Tibial nerve (tissue), 4 donors: ENCODE measurements around the gene NUCKS1. TPM values are rescaled to one million over a fixed set of nuclear protein-coding genes. Genes with fewer than 3 reads are reported as not detected.

Experiments used
- DNase-seq, 2 donors: peaks; one replicate each; pipeline ENCODE4 v3.0.0-alpha.2; 2019; ENCODE audit warnings: low spot score in 2 of 2
- H3K27ac ChIP-seq, 4 donors: fragments of 200-600 bp; sonication (generic) in 3 of 4; one replicate each; pipeline ENCODE4 v1.5.1; 2017 to 2019; ENCODE audit warnings: mild to moderate bottlenecking in 1 of 4
- H3K27me3 ChIP-seq, 2 donors: fragments of 200-600 bp; sonication (generic) in 1 of 2; one replicate each; pipeline versions ENCODE4 v1.5.1 to v1.6.0; 2017 to 2019
- H3K36me3 ChIP-seq, 3 donors: fragments of 200-600 bp; sonication (generic); one replicate each; pipeline ENCODE4 v1.5.1; 2018 to 2019
- H3K4me1 ChIP-seq, 4 donors: fragments of 200-600 bp; sonication (generic) in 3 of 4; one replicate each; pipeline ENCODE4 v1.5.1; 2017 to 2019
- H3K4me3 ChIP-seq, 4 donors: fragments of 200-600 bp; sonication (generic) in 3 of 4; one replicate each; pipeline ENCODE4 v1.5.1; 2017 to 2019; ENCODE audit warnings: mild to moderate bottlenecking in 1 of 4, moderate library complexity in 1 of 4
- H3K9me3 ChIP-seq, 4 donors: fragments of 200-600 bp; sonication (generic) in 3 of 4; one replicate each; pipeline ENCODE4 v1.5.1; 2017 to 2019
- EP300 ChIP-seq, 2 donors: sonication (generic); formaldehyde crosslinking; IDR thresholded peaks; one replicate each; pipeline ENCODE4 v1.6.1; 2017; ENCODE audit warnings: antibody characterized with exemption in 2 of 2, mild to moderate bottlenecking in 1 of 2
- POLR2A ChIP-seq, 2 donors: fragments of 450-650 bp; IDR thresholded peaks; one replicate each; pipeline ENCODE4 v1.6.1; 2017; ENCODE audit warnings: antibody characterized with exemption in 2 of 2, mild to moderate bottlenecking in 2 of 2, moderate library complexity in 2 of 2
- WGBS, 2 donors: methylation state at CpG; one replicate each; pipeline ENCODE4 v1.1.5; 2018; 5-methylcytosine and 5-hydroxymethylcytosine counted together
- total RNA-seq, 4 donors: library from RNA; depleted of rRNA; stranded (reverse); fragments of >200 nt; gene quantifications; one replicate each; pipeline ENCODE4 v1.1.0, GENCODE V29; 2016
- TF ChIP-seq, protein P1 (sequence below), 5 experiments: fragments of 200-600 bp in 3 of 5; fragments of 450-650 bp in 2 of 5; sonication (generic) in 3 of 5; IDR thresholded peaks; one replicate each; pipeline ENCODE4 v1.5.1; 2016 to 2019; ENCODE audit warnings: antibody characterized with exemption in 5 of 5, mild to moderate bottlenecking in 3 of 5, moderate library complexity in 2 of 5

The NUCKS1 gene
- total RNA-seq, 4 donors from 2014 or later: 80.1 to 181 (median 115) TPM

DNA sequence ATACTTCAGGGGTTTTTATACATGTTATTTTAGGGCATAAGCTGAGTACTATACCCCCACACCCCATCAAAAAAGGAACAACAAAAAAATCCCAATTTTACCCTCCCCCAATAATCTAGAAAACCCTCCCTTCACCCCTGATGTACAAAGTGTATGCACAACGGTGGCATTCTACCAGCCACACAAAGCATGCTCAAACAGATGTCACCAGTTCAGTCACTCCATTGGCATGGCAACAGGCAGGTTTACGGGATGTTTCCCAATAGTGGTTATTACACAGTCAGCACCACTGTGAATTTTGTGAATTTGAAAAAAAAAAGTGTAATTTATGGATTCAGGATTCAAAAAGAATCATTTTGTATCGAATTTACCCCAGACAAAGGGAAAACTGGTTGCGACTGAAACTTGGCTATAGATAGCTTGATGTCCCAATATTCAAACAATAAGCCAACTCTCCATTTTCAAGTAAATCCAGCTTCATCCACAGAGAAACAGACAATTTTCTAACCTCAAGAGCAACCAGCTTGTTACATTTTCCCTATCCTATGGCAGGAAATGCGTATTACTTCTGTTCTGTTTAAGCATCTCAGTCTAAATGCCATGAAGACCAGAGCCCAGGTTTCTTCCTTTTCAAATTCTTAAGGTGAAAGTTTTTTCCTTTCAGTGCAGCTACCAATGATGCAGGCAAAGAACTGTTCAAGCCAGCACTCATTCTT is 35.6 kb downstream of the NUCKS1 start:
- TF ChIP-seq, protein P1, sequence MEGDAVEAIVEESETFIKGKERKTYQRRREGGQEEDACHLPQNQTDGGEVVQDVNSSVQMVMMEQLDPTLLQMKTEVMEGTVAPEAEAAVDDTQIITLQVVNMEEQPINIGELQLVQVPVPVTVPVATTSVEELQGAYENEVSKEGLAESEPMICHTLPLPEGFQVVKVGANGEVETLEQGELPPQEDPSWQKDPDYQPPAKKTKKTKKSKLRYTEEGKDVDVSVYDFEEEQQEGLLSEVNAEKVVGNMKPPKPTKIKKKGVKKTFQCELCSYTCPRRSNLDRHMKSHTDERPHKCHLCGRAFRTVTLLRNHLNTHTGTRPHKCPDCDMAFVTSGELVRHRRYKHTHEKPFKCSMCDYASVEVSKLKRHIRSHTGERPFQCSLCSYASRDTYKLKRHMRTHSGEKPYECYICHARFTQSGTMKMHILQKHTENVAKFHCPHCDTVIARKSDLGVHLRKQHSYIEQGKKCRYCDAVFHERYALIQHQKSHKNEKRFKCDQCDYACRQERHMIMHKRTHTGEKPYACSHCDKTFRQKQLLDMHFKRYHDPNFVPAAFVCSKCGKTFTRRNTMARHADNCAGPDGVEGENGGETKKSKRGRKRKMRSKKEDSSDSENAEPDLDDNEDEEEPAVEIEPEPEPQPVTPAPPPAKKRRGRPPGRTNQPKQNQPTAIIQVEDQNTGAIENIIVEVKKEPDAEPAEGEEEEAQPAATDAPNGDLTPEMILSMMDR (IDR thresholded peaks at IDR 0.05): no peak
- TF ChIP-seq EP300 (IDR thresholded peaks at IDR 0.05) (no peak), POLR2A (IDR thresholded peaks at IDR 0.05) (no peak)
- DNase-seq: no peak
- 46 to 62% methylated on average over 5 of the region's 5 CpGs for WGBS, 2 donors
- Histone ChIP-seq H3K36me3 (peaks cover 0 to 70% (median 0%) of the 10 kb centered on the region in 3 donors), H3K9me3 (no peaks in the 10 kb centered on the region), H3K4me1 (peaks cover 0 to 28% (median 0%) of the 10 kb centered on the region in 4 donors), H3K27ac (peak overlapping the region in 2 of 4 donors; percentile 39 to 49), H3K4me3 (no peak overlapping the region), H3K27me3 (no peaks in the 10 kb centered on the region)

DNA sequence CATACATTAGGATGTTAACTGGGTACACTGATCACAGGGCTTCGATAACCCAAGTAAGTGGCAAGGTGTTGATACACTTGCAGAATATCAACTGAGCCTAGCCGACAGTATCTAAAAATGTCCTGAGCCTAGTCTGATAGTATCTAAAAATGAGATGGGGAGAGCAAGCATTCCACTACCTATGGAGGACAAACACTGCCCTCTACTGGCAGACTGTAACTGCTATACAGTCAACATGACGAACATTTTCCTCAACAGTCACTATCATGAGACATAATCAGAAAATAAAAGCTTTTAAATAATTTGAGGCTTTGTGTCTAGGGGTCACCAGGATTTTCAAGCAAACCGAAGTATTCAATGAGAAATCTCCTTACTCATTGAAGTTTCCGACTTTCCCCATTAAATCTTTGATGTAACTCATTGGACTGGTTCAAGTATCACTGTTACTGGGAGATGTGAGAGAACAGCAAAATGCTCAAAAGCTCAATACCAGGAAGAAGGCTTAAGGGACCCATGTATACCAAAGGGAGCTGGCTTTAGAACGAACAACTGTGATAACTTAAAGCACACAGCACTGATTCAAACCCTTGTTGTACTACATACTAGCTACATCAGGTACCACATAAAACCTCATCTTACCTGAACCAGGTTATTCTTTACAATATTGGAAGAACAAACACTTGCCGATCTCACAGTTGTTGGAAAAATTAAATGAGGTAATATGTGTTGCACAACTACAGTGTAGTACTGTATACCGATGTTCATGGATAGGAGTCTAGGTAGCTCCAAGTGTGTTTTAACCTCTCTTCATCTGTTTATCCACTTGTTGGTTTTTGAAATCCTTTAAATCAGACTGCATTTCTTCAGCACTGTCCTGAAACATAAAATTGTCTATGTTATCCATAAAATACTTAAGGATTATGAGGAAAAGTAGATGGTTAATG is 38.6 kb downstream of the NUCKS1 start:
- DNase-seq: peak in 1 of 2 donors; percentile 84
- 46% methylated on average over 8 of the region's 8 CpGs for WGBS, 2 donors
- Histone ChIP-seq H3K4me1 (peaks cover 0 to 36% (median 0%) of the 10 kb centered on the region in 4 donors), H3K4me3 (no peak overlapping the region), H3K9me3 (no peaks in the 10 kb centered on the region), H3K36me3 (peaks cover 0 to 58% (median 0%) of the 10 kb centered on the region in 3 donors), H3K27ac (peak overlapping the region in 1 of 4 donors; percentile 44), H3K27me3 (no peaks in the 10 kb centered on the region)
- no peak for TF ChIP-seq EP300 (IDR thresholded peaks at IDR 0.05)
- TF ChIP-seq, protein P1 (IDR thresholded peaks at IDR 0.05): peak; percentile 65 to 83 (median 71)
- TF ChIP-seq POLR2A (IDR thresholded peaks at IDR 0.05): no peak

DNA sequence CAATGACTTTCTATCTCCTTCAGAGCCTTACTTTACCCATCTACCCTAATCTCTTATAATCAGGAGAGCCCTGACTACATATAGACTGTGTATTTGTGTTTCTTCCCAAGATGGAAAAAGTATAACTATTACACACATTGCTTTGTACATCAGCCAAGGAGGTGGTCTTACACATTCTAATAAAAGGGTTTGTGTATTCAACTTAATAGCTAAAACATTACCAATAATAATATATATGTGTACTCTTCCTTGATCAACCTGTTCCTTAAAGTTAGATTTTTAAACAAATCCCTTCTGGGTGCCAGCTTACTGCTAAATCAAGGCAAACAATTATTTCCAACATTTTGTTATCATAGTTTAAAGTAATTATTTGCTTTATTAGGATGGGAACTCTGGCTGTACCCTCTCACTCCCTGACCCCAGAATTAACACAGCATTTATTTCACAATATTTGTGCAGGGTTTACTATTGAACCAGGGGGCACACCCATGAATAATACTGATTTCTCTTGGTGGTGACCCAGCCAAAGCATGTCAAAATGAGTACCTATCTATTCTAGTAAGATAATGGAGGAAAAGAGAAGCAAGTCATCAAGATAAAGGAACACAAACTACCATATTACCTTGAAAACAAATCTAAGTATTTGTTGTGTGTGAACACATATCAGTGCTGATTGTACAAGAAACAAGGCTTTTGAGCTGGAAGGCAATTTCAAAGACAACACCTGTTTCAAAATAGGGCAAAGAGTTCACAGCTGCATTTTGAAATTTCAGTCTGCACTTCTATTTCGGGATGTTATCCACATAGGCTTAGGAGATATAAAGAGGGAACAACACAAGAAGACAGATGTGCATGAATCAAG is 39.5 kb downstream of the NUCKS1 start:
- no peak for TF ChIP-seq POLR2A (IDR thresholded peaks at IDR 0.05)
- TF ChIP-seq, protein P1 (IDR thresholded peaks at IDR 0.05): no peak
- no peak for TF ChIP-seq EP300 (IDR thresholded peaks at IDR 0.05)
- H3K36me3 ChIP-seq: peaks cover 0 to 52% (median 0%) of the 10 kb centered on the region in 3 donors
- WGBS, 2 donors: 62 to 63% methylated on average over 1 of the region's 1 CpG
- no peaks in the 10 kb centered on the region for H3K9me3 ChIP-seq
- H3K27me3 ChIP-seq: no peaks in the 10 kb centered on the region
- no peak overlapping the region for H3K4me3 ChIP-seq
- H3K27ac ChIP-seq: peak overlapping the region in 1 of 4 donors; percentile 44
- peaks cover 0 to 36% (median 0%) of the 10 kb centered on the region in 4 donors for H3K4me1 ChIP-seq
- DNase-seq: no peak

DNA sequence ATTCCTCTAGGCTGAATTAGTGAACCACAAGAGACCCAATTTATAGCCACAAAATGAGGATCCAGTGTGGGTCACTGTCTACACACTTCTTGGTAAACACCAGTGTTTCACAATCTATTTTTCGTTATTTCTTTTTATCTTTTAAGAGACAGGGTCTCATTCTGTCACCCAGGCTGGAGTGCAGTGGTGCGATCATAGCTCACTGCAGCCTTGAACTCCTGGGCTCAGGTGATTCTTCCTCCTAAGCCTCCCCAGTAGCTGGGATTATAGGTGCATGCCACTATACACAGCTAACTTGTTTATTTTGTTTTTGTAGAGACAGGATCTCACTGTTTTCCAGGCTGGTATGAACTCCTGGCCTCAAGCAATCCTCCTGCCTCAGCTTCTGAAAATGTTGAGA is 40.3 kb downstream of the NUCKS1 start:
- Histone ChIP-seq H3K4me3 (no peak overlapping the region), H3K4me1 (peaks cover 0 to 36% (median 0%) of the 10 kb centered on the region in 4 donors), H3K9me3 (no peaks in the 10 kb centered on the region), H3K36me3 (peaks cover 0 to 48% (median 0%) of the 10 kb centered on the region in 3 donors), H3K27ac (no peak overlapping the region), H3K27me3 (no peaks in the 10 kb centered on the region)
- WGBS, 2 donors: 86 to 89% methylated on average over 2 of the region's 2 CpGs
- no peak for DNase-seq
- TF ChIP-seq POLR2A (IDR thresholded peaks at IDR 0.05): no peak
- TF ChIP-seq EP300 (IDR thresholded peaks at IDR 0.05): no peak
- TF ChIP-seq, protein P1 (IDR thresholded peaks at IDR 0.05): no peak
